H9 (cell line): ENCODE results near the gene TMEM132D. TPM values are rescaled to one million over a fixed set of nuclear protein-coding genes. Genes with fewer than 3 reads are reported as not detected.

Experiments
- DNase-seq: peaks from one replicate; pipeline ENCODE4 v3.0.0-alpha.2; 2017
- H2AFZ ChIP-seq: one replicate; pipeline ENCODE4 v1.6.1; 2013; ENCODE audit warnings: mild to moderate bottlenecking, low read length, control low read depth, moderate library complexity
- H2AK5ac ChIP-seq: 2 replicates; pipeline ENCODE4 v1.6.1; 2013; ENCODE audit warnings: low read length, control low read depth, mixed read lengths; ENCODE audit not compliant: insufficient read length
- H2BK120ac ChIP-seq: one replicate; pipeline ENCODE4 v1.6.1; 2013; ENCODE audit warnings: low read depth, mild to moderate bottlenecking, low read length, control low read depth, inconsistent platforms; ENCODE audit not compliant: poor library complexity, severe bottlenecking
- H2BK12ac ChIP-seq: 2 replicates; pipeline ENCODE4 v1.6.1; 2013; ENCODE audit warnings: low read length, control low read depth, mixed read lengths, low read depth; ENCODE audit not compliant: insufficient read length
- H2BK15ac ChIP-seq: 2 replicates; pipeline ENCODE4 v1.6.1; 2013; ENCODE audit warnings: low read depth, low read length, control low read depth
- H2BK20ac ChIP-seq: one replicate; pipeline ENCODE4 v1.6.1; 2013; ENCODE audit warnings: low read depth, mild to moderate bottlenecking, low read length, control low read depth, inconsistent platforms; ENCODE audit not compliant: poor library complexity, severe bottlenecking
- H2BK5ac ChIP-seq: 2 replicates; pipeline ENCODE4 v1.6.1; 2013; ENCODE audit warnings: low read length, control low read depth, mixed read lengths; ENCODE audit not compliant: insufficient read length
- H3K14ac ChIP-seq: 2 replicates; pipeline ENCODE4 v1.6.1; 2013; ENCODE audit warnings: low read length, control low read depth; ENCODE audit not compliant: insufficient read depth
- H3K18ac ChIP-seq: 2 replicates; pipeline ENCODE4 v1.6.1; 2013; ENCODE audit warnings: low read depth, mild to moderate bottlenecking, mixed read lengths, low read length, control low read depth; ENCODE audit not compliant: insufficient read length
- H3K23ac ChIP-seq: 2 replicates; pipeline ENCODE4 v1.6.1; 2013; ENCODE audit warnings: low read length, control low read depth, mixed read lengths, low read depth; ENCODE audit not compliant: insufficient read length
- H3K23me2 ChIP-seq: 2 replicates; pipeline ENCODE4 v1.6.1; 2013; ENCODE audit warnings: low read depth, mild to moderate bottlenecking, mixed read lengths, low read length, control low read depth; ENCODE audit not compliant: insufficient read length, poor library complexity, severe bottlenecking
- H3K27ac ChIP-seq: 2 replicates; pipeline ENCODE4 v1.5.1; 2013; ENCODE audit warnings: low read length, control low read depth, mixed read lengths, low read depth; ENCODE audit not compliant: insufficient read length
- H3K27me3 ChIP-seq: 2 replicates; pipeline ENCODE4 v1.6.1; 2013; ENCODE audit warnings: low read length, control low read depth, inconsistent platforms; ENCODE audit not compliant: insufficient read depth
- H3K4ac ChIP-seq: 2 replicates; pipeline ENCODE4 v1.6.1; 2013; ENCODE audit warnings: low read depth, mild to moderate bottlenecking, control low read depth, inconsistent platforms, low read length, moderate library complexity
- H3K4me1 ChIP-seq: 2 replicates; pipeline ENCODE4 v1.6.1; 2013; ENCODE audit warnings: low read length, control low read depth, inconsistent platforms; ENCODE audit not compliant: insufficient read depth
- H3K4me2 ChIP-seq: 2 replicates; pipeline ENCODE4 v1.6.1; 2013; ENCODE audit warnings: low read length, control low read depth, mixed read lengths; ENCODE audit not compliant: insufficient read length, insufficient read depth
- H3K56ac ChIP-seq: 2 replicates; pipeline ENCODE4 v1.6.1; 2013; ENCODE audit warnings: low read depth, mild to moderate bottlenecking, mixed read lengths, low read length, control low read depth; ENCODE audit not compliant: insufficient read length
- H3K79me1 ChIP-seq: 2 replicates; pipeline ENCODE4 v1.6.1; 2013; ENCODE audit warnings: low read depth, mild to moderate bottlenecking, moderate library complexity, low read length, control low read depth, inconsistent platforms; ENCODE audit not compliant: insufficient read depth, poor library complexity, severe bottlenecking
- H3K79me2 ChIP-seq: 2 replicates; pipeline ENCODE4 v1.6.1; 2013; ENCODE audit warnings: low read length, control low read depth, inconsistent platforms; ENCODE audit not compliant: insufficient read depth
- H3K9ac ChIP-seq: 2 replicates; pipeline ENCODE4 v1.6.1; 2013; ENCODE audit warnings: low read length, control low read depth, mixed read lengths; ENCODE audit not compliant: insufficient read length; ENCODE audit errors: extremely low read depth
- H3K9me3 ChIP-seq: one replicate; pipeline ENCODE4 v1.6.1; 2013; ENCODE audit warnings: low read depth, low read length, inconsistent platforms; ENCODE audit not compliant: control insufficient read depth
- H3T11ph ChIP-seq: one replicate; pipeline ENCODE4 v1.6.1; 2013; ENCODE audit warnings: mild to moderate bottlenecking, low read length, control low read depth, inconsistent platforms
- H4K20me1 ChIP-seq: one replicate; pipeline ENCODE4 v1.6.1; 2013; ENCODE audit not compliant: control insufficient read depth, insufficient read length, insufficient read depth
- H4K5ac ChIP-seq: 2 replicates; pipeline ENCODE4 v1.6.1; 2013; ENCODE audit warnings: low read depth, mild to moderate bottlenecking, mixed read lengths, low read length, control low read depth; ENCODE audit not compliant: insufficient read length
- H4K8ac ChIP-seq: replicated peaks from 2 replicates; pipeline ENCODE4 v1.6.1; 2013; ENCODE audit warnings: low read length, control low read depth, mixed read lengths, low read depth; ENCODE audit not compliant: insufficient read length
- H4K91ac ChIP-seq: 2 replicates; pipeline ENCODE4 v1.6.1; 2013; ENCODE audit warnings: low read depth, mild to moderate bottlenecking, moderate library complexity, mixed read lengths, low read length, control low read depth; ENCODE audit not compliant: insufficient read length
- H3K27ac Mint-ChIP-seq, 3 experiments: 2 replicates in 2 of 3; 3 replicates in 1 of 3; pipeline ENCODE4 v1.8.0; 2020 to 2021; ENCODE audit warnings: mixed read lengths in 3 of 3, mild to moderate bottlenecking in 1 of 3, moderate library complexity in 1 of 3
- H3K27me3 Mint-ChIP-seq: 2 replicates; pipeline ENCODE4 v1.8.0; 2021; ENCODE audit warnings: low read depth, mild to moderate bottlenecking, moderate library complexity, mixed read lengths
- H3K36me3 Mint-ChIP-seq, 3 experiments: 2 replicates in 2 of 3; 3 replicates in 1 of 3; pipeline ENCODE4 v1.8.0; 2020 to 2021; ENCODE audit warnings: low read depth in 3 of 3, mixed read lengths in 3 of 3; ENCODE audit not compliant: insufficient read depth in 1 of 3
- H3K4me1 Mint-ChIP-seq, 2 experiments: 2 replicates each; pipeline ENCODE4 v1.8.0; 2020; ENCODE audit warnings: mixed read lengths in 2 of 2
- H3K4me3 Mint-ChIP-seq, 2 experiments: 2 replicates in 1 of 2; 3 replicates in 1 of 2; pipeline ENCODE4 v1.8.0; 2020 to 2021; ENCODE audit warnings: mild to moderate bottlenecking in 2 of 2, mixed read lengths in 2 of 2, moderate library complexity in 1 of 2
- H3K9me3 Mint-ChIP-seq, 2 experiments: 2 replicates in 1 of 2; 3 replicates in 1 of 2; pipeline ENCODE4 v1.8.0; 2020; ENCODE audit warnings: mild to moderate bottlenecking in 2 of 2, mixed read lengths in 2 of 2, moderate library complexity in 1 of 2
- CTCF ChIP-seq: fragments of 200-600 bp; sonication (generic); conservative IDR thresholded peaks from 3 replicates; pipeline ENCODE4 v1.8.0; 2021; ENCODE audit warnings: antibody characterized with exemption, mild to moderate bottlenecking
- WGBS: extraction: QIAGEN DNeasy Blood & Tissue Kit; methylation state at CpG from one replicate; pipeline ENCODE4 v1.1.7; 2013; ENCODE audit warnings: missing lambda C conversion rate, low lambda C conversion rate, mixed read lengths; ENCODE audit not compliant: insufficient read length; ENCODE audit errors: extremely low coverage; 5-methylcytosine and 5-hydroxymethylcytosine counted together
- total RNA-seq: library from RNA; stranded (reverse); gene quantifications from 2 replicates; pipeline ENCODE4 v1.2.1, GENCODE V29; 2021

Gene TMEM132D
- total RNA-seq, 1 experiment from 2014 or later = 6.1 TPM

- no peaks in the 10 kb centered on the region for H3K79me1 ChIP-seq
- no peaks in the 10 kb centered on the region for H3K4me1 ChIP-seq
- H2BK120ac ChIP-seq = no peak overlapping the region
- no peak overlapping the region for H4K91ac ChIP-seq
- H3K27me3 ChIP-seq = no peaks in the 10 kb centered on the region
- H3K79me2 ChIP-seq = no peaks in the 10 kb centered on the region
- peaks cover 22 to 28% of the 10 kb centered on the region in 2 experiments for H3K9me3 Mint-ChIP-seq
- peaks cover 11% of the 10 kb centered on the region for H3K9me3 ChIP-seq
- no peak overlapping the region for H4K8ac ChIP-seq
- peaks cover 13 to 14% of the 10 kb centered on the region in 2 experiments for H3K4me1 Mint-ChIP-seq
- H2BK20ac ChIP-seq = no peak overlapping the region
- H3K23ac ChIP-seq = no peak overlapping the region
- H4K5ac ChIP-seq = no peak overlapping the region
- no peaks in the 10 kb centered on the region for H3K23me2 ChIP-seq
- no peak overlapping the region for H2AK5ac ChIP-seq
- no peak overlapping the region for H3K4me2 ChIP-seq
- H3K36me3 Mint-ChIP-seq = peaks cover 4 to 15% (median 6%) of the 10 kb centered on the region in 3 experiments; a peak in 5 of 7 replicates
- no peak overlapping the region for H2AFZ ChIP-seq
- no peak overlapping the region for H2BK12ac ChIP-seq
- H3T11ph ChIP-seq = no peak overlapping the region
- no peak overlapping the region for H2BK15ac ChIP-seq
- H3K27me3 Mint-ChIP-seq = peaks cover 57% of the 10 kb centered on the region
- no peak overlapping the region for H3K4me3 Mint-ChIP-seq
- no peaks in the 10 kb centered on the region for H4K20me1 ChIP-seq
- no peak overlapping the region for H3K27ac ChIP-seq
- H3K9ac ChIP-seq = no peak overlapping the region
- H3K4ac ChIP-seq = no peak overlapping the region
- no peak overlapping the region for H3K56ac ChIP-seq
- no peak for DNase-seq
- WGBS = no CpG with 5 or more reads among the region's 5 CpGs
- H3K18ac ChIP-seq = no peak overlapping the region
- no peak overlapping the region for H2BK5ac ChIP-seq
- no peak for TF ChIP-seq CTCF
- no peak overlapping the region for H3K27ac Mint-ChIP-seq
- no peak overlapping the region for H3K14ac ChIP-seq
These were observed 33.6 kb upstream of the TMEM132D start for GRCh38 chr12:129937426-129937825.
